ENCODE data around the gene REV3L.

REV3L gene

GRCh38 chr6:111468329-111469012, 14.5 kb downstream of the REV3L start:
- DNase-seq (ENCODE audit: low spot score) = no peak

- no peak for DNase-seq (ENCODE audit: low spot score)
Measured at GRCh38 chr6:111464184-111464583, 18.8 kb downstream of the REV3L start.

- peak; percentile 37 for DNase-seq (ENCODE audit: low spot score)
Measured at GRCh38 chr6:111462770-111463391, 20.1 kb downstream of the REV3L start.

GRCh38 chr6:111461860-111462259, 21.2 kb downstream of the REV3L start:
- DNase-seq (ENCODE audit: low spot score) = peak; percentile 14

- DNase-seq (ENCODE audit: low spot score) = no peak
Measured at GRCh38 chr6:111458670-111459232, 24.3 kb downstream of the REV3L start.

GRCh38 chr6:111456208-111456607, 26.8 kb downstream of the REV3L start:
- no peak for DNase-seq (ENCODE audit: low spot score)

GRCh38 chr6:111450636-111451035, 32.4 kb downstream of the REV3L start:
- DNase-seq (ENCODE audit: low spot score) = no peak

GRCh38 chr6:111450087-111450486, 32.9 kb downstream of the REV3L start:
- DNase-seq (ENCODE audit: low spot score) = no peak

GRCh38 chr6:111449129-111449528, 33.9 kb downstream of the REV3L start:
- no peak for DNase-seq (ENCODE audit: low spot score)

- no peak for DNase-seq (ENCODE audit: low spot score)
Measured at GRCh38 chr6:111447051-111447450, 36.0 kb downstream of the REV3L start.

- no peak for DNase-seq (ENCODE audit: low spot score)
Measured at GRCh38 chr6:111445861-111446267, 37.2 kb downstream of the REV3L start.

GRCh38 chr6:111444794-111445193, 38.2 kb downstream of the REV3L start:
- DNase-seq (ENCODE audit: low spot score) = no peak

- no peak for DNase-seq (ENCODE audit: low spot score)
Measured at GRCh38 chr6:111441678-111442243, 41.3 kb downstream of the REV3L start.

- DNase-seq (ENCODE audit: low spot score) = no peak
Measured at GRCh38 chr6:111439171-111439570, 43.8 kb downstream of the REV3L start.

GRCh38 chr6:111437573-111437972, 45.4 kb downstream of the REV3L start:
- no peak for DNase-seq (ENCODE audit: low spot score)

- no peak for DNase-seq (ENCODE audit: low spot score)
Measured at GRCh38 chr6:111432511-111432910, 50.5 kb downstream of the REV3L start.

- DNase-seq (ENCODE audit: low spot score) = no peak
Measured at GRCh38 chr6:111430605-111431376, 52.2 kb downstream of the REV3L start.

- DNase-seq (ENCODE audit: low spot score) = no peak
Measured at GRCh38 chr6:111429571-111429970, 53.4 kb downstream of the REV3L start.

GRCh38 chr6:111428811-111429210, 54.2 kb downstream of the REV3L start:
- no peak for DNase-seq (ENCODE audit: low spot score)

GRCh38 chr6:111427341-111428116, 55.5 kb downstream of the REV3L start:
- no peak for DNase-seq (ENCODE audit: low spot score)

- no peak for DNase-seq (ENCODE audit: low spot score)
Measured at GRCh38 chr6:111423960-111424846, 58.8 kb downstream of the REV3L start.
